ENCODE measurements around the gene TMEM79.

Gene TMEM79

GRCh38 chr1:156284112-156284511 is at the start of gene TMEM79:
Gene TMEM79, plus strand, starts transcription at chr1:156284325. Its CDS starts 902 bp downstream, at chr1:156285227.
- DNase-seq = no peak

- DNase-seq = no peak
These were observed 48.0 kb upstream of the TMEM79 start for GRCh38 chr1:156236164-156236563.

- no peak for DNase-seq
These were observed 45.9 kb upstream of the TMEM79 start for GRCh38 chr1:156238248-156238647.

- no peak for DNase-seq
These were observed 42.8 kb upstream of the TMEM79 start for GRCh38 chr1:156241311-156241811.

- DNase-seq = no peak
These were observed 42.2 kb upstream of the TMEM79 start, which contains the start of gene BGLAP for GRCh38 chr1:156241926-156242325. Gene BGLAP, plus strand, starts transcription at chr1:156242184. Its CDS starts 48 bp downstream, at chr1:156242232.

GRCh38 chr1:156242738-156243137 is 41.4 kb upstream of the TMEM79 start:
- DNase-seq = no peak

GRCh38 chr1:156244126-156244525 is 40.0 kb upstream of the TMEM79 start:
- no peak for DNase-seq

GRCh38 chr1:156244712-156245111 is 39.4 kb upstream of the TMEM79 start:
- DNase-seq = no peak

GRCh38 chr1:156245451-156246232 is 38.5 kb upstream of the TMEM79 start:
- DNase-seq = peak in 1 of 2 experiments; percentile 43

GRCh38 chr1:156246241-156246780 is 37.8 kb upstream of the TMEM79 start:
- no peak for DNase-seq

- DNase-seq = no peak
These were observed 37.2 kb upstream of the TMEM79 start for GRCh38 chr1:156246781-156247459.

- DNase-seq = no peak
These were observed 36.4 kb upstream of the TMEM79 start, which contains the start of gene PAQR6 for GRCh38 chr1:156247460-156248322. Gene PAQR6, minus strand, starts transcription at chr1:156248056. Its CDS starts 1,325 bp downstream, at chr1:156246731.

- DNase-seq = peak in 1 of 2 experiments; percentile 9
These were observed 35.8 kb upstream of the TMEM79 start for GRCh38 chr1:156248323-156248683.

- DNase-seq = no peak
These were observed 34.5 kb upstream of the TMEM79 start for GRCh38 chr1:156249593-156249992.

- no peak for DNase-seq
These were observed 32.6 kb upstream of the TMEM79 start for GRCh38 chr1:156251527-156251926.

- DNase-seq = no peak
These were observed 30.5 kb upstream of the TMEM79 start for GRCh38 chr1:156253634-156254033.

GRCh38 chr1:156257711-156258110 is 26.4 kb upstream of the TMEM79 start:
- no peak for DNase-seq

GRCh38 chr1:156258859-156259258 is 25.3 kb upstream of the TMEM79 start:
- DNase-seq = no peak

GRCh38 chr1:156259805-156260204 is 24.3 kb upstream of the TMEM79 start:
- no peak for DNase-seq

GRCh38 chr1:156260896-156261295 is 23.2 kb upstream of the TMEM79 start:
- DNase-seq = no peak

- no peak for DNase-seq
These were observed 21.5 kb upstream of the TMEM79 start for GRCh38 chr1:156262461-156263287.

- no peak for DNase-seq
These were observed 20.9 kb upstream of the TMEM79 start for GRCh38 chr1:156263288-156263655.
